GM10266 (cell line): Measurements from ENCODE around the gene CLCN3.

Experiments used
- DNase-seq: peaks from one replicate; pipeline ENCODE4 v3.0.0; 2012; ENCODE audit errors: extremely low spot score
- TF ChIP-seq, protein P1 (sequence below): IDR thresholded peaks from 2 replicates; pipeline ENCODE4 v1.5.1; 2012; ENCODE audit warnings: mild to moderate bottlenecking, low read depth; ENCODE audit not compliant: control insufficient read depth, insufficient read depth; ENCODE audit errors: missing control alignments

Gene CLCN3

DNA sequence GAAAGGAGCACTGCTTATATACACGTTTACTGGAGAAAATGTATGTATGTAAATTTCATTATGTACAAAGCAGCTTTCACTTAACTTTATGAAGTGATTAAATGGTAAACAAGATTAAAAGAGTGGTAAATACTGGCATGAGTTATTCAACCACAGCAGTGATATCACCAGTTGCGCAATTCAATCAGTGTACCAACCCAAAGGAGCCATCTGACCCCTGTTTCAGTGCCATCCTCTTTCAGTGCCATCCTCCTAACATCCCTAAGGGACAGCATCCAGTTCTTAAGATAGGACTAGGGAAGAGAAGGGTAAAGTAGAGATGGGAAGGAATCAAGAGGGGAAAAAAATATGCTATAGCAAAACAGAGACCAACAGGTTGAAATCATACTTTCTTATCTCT is 121.2 kb downstream of the CLCN3 start:
- TF ChIP-seq, protein P1, sequence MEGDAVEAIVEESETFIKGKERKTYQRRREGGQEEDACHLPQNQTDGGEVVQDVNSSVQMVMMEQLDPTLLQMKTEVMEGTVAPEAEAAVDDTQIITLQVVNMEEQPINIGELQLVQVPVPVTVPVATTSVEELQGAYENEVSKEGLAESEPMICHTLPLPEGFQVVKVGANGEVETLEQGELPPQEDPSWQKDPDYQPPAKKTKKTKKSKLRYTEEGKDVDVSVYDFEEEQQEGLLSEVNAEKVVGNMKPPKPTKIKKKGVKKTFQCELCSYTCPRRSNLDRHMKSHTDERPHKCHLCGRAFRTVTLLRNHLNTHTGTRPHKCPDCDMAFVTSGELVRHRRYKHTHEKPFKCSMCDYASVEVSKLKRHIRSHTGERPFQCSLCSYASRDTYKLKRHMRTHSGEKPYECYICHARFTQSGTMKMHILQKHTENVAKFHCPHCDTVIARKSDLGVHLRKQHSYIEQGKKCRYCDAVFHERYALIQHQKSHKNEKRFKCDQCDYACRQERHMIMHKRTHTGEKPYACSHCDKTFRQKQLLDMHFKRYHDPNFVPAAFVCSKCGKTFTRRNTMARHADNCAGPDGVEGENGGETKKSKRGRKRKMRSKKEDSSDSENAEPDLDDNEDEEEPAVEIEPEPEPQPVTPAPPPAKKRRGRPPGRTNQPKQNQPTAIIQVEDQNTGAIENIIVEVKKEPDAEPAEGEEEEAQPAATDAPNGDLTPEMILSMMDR, result no peak
- no peak for DNase-seq

DNA sequence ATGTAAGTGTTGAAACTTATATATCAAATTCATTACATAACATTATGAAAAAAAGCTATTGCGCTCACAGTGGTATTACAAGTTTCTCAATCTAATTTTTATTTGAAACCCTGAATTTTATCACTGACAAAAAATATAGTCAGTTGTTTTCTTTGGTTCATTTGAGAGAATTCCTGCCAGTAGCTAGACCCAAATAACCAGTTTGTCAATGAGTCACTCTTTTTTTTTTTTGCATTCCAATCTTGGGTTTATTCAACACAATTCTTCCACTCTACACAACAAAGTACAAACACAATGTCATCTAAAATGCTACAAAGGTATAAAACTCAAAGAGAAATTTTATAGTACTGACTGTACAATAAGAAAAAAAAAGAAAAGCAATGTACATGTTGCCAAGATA is 124.2 kb downstream of the CLCN3 start:
- DNase-seq, result no peak
- TF ChIP-seq, protein P1, result no peak

DNA sequence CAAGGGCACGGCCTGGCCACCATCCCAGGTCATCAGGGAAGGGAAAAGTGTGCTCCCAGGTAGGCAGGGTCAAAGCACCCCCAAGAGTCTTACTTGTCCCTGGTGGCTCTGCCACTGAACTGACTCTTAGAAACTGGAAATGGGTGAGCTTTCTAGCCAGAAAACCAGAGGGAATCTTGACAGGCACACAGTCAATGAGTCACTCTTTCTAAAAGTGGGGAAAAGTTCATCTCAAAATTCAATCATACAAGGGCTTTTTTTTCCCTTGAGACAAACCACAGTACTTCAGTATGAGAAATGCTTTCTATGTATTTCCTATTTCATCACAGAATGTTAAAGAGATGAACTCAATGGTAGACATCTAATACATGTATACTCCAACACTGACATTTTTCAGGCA is 124.9 kb downstream of the CLCN3 start:
- TF ChIP-seq, protein P1, result no peak
- DNase-seq, result no peak

DNA sequence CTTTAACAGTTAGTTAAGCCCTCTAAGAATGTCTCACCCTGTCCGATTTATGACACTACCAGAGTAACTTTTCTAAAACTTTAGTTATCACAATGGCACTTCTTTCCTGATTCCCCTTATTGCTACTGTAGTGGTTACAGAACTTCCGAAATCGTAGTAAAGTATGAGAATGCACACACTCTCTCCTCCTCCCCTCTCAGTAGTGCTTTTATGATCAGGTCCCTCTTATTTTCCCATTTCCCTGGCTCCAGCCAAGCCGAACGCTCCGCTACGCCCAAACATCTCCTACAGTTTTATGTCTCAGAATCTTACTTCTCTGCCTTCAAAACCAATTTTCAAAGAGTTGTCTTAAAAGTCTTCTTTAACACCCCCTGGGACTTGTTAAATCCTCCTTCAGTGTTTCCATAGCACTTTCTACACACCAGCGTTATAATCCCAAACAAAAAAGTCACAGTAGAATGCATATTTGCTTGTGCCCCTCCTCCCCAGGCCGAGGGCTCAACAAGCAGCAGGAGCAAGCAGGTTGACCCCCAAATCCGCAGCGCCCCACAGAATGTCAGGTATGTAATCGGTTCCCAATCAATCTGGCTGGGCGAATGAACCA is 136.7 kb downstream of the CLCN3 start:
- TF ChIP-seq, protein P1, result no peak
- DNase-seq, result no peak

DNA sequence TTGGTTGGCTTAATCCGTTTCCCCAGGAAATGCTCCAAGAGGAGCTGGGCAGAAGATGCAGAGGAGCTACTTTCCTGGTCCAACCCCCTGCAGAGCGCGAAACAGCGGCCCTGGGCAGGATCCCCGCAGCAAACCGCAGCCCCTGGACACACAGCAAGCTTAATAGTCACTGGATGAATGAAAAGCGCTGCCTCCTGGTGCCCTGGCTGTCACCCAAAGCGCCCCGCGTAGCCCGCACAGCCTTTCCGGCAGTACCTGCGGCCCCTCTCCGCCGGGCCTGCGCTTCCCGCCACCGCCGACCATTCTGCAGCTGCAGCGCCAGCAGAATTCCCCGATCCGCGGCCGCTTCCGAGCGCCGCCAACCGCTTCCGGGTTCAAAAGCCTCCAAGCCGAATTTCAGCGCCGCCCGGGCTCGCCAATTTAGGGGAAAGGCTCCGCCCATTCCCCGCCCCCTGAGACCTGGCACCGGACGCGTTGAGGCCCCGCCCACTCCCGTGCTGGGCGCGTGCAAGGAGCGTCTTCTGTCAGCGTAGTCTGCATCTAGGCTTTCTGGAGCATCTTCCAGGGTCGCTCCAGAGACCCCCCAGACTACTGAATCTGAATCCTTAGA is 137.3 kb downstream of the CLCN3 start, which contains the start of gene HPF1:
HPF1 (minus strand) TSS at position 370 of the 610 bp plus-strand sequence; CDS start at position 303, 67 bp downstream.
- DNase-seq, result peak; percentile 91
- TF ChIP-seq, protein P1, result no peak

DNA sequence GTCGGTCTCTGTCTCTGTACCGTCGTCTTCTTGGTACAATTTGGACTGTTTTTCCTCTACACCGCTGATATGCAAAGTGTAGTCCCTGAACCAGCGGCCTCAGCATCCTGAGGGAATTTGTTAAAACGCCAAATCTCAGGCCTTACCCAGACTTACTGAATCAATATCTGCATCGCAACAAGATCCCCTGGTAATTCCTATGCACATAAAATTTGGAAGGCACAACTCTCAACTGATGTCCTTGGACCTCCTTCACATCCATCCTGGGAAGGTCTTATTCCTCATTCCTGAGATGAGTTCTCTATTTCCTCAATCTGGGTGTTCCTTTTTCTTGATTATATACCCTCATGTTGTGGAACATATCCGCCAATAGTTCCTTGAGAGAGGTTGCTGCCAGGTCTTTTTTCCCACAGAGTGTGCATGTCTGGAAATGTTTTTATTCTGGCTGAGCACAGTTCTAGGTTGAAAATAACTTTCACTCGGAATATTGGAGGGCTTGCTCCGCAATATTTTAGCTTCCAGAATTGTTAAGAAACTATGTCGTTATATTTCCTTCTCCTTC is 138.1 kb downstream of the CLCN3 start:
- TF ChIP-seq, protein P1, result no peak
- DNase-seq, result no peak

DNA sequence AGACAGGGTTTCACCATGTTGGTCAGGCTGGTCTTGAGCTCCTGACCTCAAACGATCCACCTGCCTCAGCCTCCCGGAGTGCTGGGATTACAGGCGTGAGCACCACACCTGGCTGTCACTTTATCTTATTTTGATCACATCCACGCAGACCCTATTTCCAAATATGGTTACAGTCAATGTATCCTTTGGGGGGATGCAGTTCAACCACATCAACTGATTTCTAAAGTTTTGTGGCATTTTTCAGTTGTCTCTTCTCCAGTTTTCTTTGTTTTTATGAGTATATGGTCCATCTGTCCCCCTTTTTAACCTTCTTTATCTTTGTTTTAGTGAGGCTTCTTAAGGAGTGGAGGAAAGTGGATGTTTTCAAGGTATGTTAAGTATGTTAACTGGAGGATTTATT is 141.5 kb downstream of the CLCN3 start:
- DNase-seq, result no peak
- TF ChIP-seq, protein P1, result no peak
